HG03280 (cell line): ENCODE results near the gene MOV10.

Experiments
- ATAC-seq: cut with Tn5 transposase; IDR thresholded peaks from one replicate; pipeline ENCODE4 v1.9.1; 2021; ENCODE audit warnings: mild to moderate bottlenecking, moderate library complexity; ENCODE audit not compliant: unreplicated experiment

Gene MOV10

GRCh38 chr1:112674986-112675727 lies 698 bp downstream of the MOV10 start:
- ATAC-seq, result peak; percentile 44

GRCh38 chr1:112675728-112676381 lies 1.4 kb downstream of the MOV10 start:
- ATAC-seq, result no peak

- no peak for ATAC-seq
Measured at GRCh38 chr1:112676543-112676942, 2.1 kb downstream of the MOV10 start.

- no peak for ATAC-seq
Measured at GRCh38 chr1:112677501-112677900, 3.0 kb downstream of the MOV10 start.

GRCh38 chr1:112678605-112679004 lies 4.1 kb downstream of the MOV10 start:
- ATAC-seq, result no peak

GRCh38 chr1:112685913-112686312 lies 11.5 kb downstream of the MOV10 start:
- ATAC-seq, result no peak

- no peak for ATAC-seq
Measured at GRCh38 chr1:112686417-112686816, 12.0 kb downstream of the MOV10 start.

- no peak for ATAC-seq
Measured at GRCh38 chr1:112686835-112687234, 12.4 kb downstream of the MOV10 start.

- no peak for ATAC-seq
Measured at GRCh38 chr1:112687361-112687760, 12.9 kb downstream of the MOV10 start.

- ATAC-seq, result no peak
Measured at GRCh38 chr1:112687785-112688496, 13.5 kb downstream of the MOV10 start.

- no peak for ATAC-seq
Measured at GRCh38 chr1:112688781-112689193, 14.3 kb downstream of the MOV10 start.

GRCh38 chr1:112689196-112689841 lies 14.9 kb downstream of the MOV10 start:
- ATAC-seq, result no peak

GRCh38 chr1:112689842-112690237 lies 15.4 kb downstream of the MOV10 start:
- ATAC-seq, result no peak

- no peak for ATAC-seq
Measured at GRCh38 chr1:112692681-112693080, 18.2 kb downstream of the MOV10 start.

- ATAC-seq, result no peak
Measured at GRCh38 chr1:112693821-112694220, 19.4 kb downstream of the MOV10 start.

GRCh38 chr1:112694363-112694929 lies 20.0 kb downstream of the MOV10 start:
- ATAC-seq, result no peak

GRCh38 chr1:112695276-112695675 lies 20.8 kb downstream of the MOV10 start:
- no peak for ATAC-seq

GRCh38 chr1:112696578-112697314 lies 22.3 kb downstream of the MOV10 start:
- ATAC-seq, result no peak

- ATAC-seq, result no peak
Measured at GRCh38 chr1:112697781-112698201, 23.3 kb downstream of the MOV10 start.
